ENCODE results near the gene RABEP1.

GRCh38 chr17:5260542-5260941 lies 21.5 kb upstream of the RABEP1 start:
- no peak for TF ChIP-seq STAT6 (CRISPR knock-in tag; IDR thresholded peaks at IDR 0.05)
- TF ChIP-seq NR2C1 (IDR thresholded peaks at IDR 0.05), result no peak
- no peak for TF ChIP-seq NR2C1 (tag; IDR thresholded peaks at IDR 0.05)
- TF ChIP-seq ARID2 (IDR thresholded peaks at IDR 0.05), result no peak
- TF ChIP-seq RAD51 (IDR thresholded peaks at IDR 0.05; ENCODE audit: borderline replicate concordance, low read depth), result no peak
- no peak for TF ChIP-seq CTCF (IDR thresholded peaks at IDR 0.05 in 2 of 3, conservative IDR thresholded peaks at IDR 0.05 in 1 of 3; ENCODE audit: insufficient read depth in 2 of 3, low read depth in 1 of 3, low read length in 3 of 3)
- TF ChIP-seq CTBP1 (IDR thresholded peaks at IDR 0.05; ENCODE audit: borderline replicate concordance), result no peak
- TF ChIP-seq, protein P1, sequence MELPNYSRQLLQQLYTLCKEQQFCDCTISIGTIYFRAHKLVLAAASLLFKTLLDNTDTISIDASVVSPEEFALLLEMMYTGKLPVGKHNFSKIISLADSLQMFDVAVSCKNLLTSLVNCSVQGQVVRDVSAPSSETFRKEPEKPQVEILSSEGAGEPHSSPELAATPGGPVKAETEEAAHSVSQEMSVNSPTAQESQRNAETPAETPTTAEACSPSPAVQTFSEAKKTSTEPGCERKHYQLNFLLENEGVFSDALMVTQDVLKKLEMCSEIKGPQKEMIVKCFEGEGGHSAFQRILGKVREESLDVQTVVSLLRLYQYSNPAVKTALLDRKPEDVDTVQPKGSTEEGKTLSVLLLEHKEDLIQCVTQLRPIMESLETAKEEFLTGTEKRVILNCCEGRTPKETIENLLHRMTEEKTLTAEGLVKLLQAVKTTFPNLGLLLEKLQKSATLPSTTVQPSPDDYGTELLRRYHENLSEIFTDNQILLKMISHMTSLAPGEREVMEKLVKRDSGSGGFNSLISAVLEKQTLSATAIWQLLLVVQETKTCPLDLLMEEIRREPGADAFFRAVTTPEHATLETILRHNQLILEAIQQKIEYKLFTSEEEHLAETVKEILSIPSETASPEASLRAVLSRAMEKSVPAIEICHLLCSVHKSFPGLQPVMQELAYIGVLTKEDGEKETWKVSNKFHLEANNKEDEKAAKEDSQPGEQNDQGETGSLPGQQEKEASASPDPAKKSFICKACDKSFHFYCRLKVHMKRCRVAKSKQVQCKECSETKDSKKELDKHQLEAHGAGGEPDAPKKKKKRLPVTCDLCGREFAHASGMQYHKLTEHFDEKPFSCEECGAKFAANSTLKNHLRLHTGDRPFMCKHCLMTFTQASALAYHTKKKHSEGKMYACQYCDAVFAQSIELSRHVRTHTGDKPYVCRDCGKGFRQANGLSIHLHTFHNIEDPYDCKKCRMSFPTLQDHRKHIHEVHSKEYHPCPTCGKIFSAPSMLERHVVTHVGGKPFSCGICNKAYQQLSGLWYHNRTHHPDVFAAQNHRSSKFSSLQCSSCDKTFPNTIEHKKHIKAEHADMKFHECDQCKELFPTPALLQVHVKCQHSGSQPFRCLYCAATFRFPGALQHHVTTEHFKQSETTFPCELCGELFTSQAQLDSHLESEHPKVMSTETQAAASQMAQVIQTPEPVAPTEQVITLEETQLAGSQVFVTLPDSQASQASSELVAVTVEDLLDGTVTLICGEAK (IDR thresholded peaks at IDR 0.05), result no peak
- TF ChIP-seq, protein P1 (CRISPR knock-in tag; IDR thresholded peaks at IDR 0.05), result no peak
- TF ChIP-seq ZNF146 (CRISPR knock-in tag; IDR thresholded peaks at IDR 0.05; ENCODE audit: unreplicated experiment), result no peak
- no peak for TF ChIP-seq KDM4B (IDR thresholded peaks at IDR 0.05; ENCODE audit: borderline replicate concordance in 2 of 2, low read depth in 1 of 2)
- TF ChIP-seq ZFP30 (CRISPR knock-in tag; IDR thresholded peaks at IDR 0.05; ENCODE audit: borderline replicate concordance), result no peak

Data from K562 (cell line).